EL (cell line): ENCODE measurements around the gene SNRPB.

Experiments used
- DNase-seq: peaks from one replicate; pipeline ENCODE4 v3.0.0-alpha.2; 2016

SNRPB gene

DNA sequence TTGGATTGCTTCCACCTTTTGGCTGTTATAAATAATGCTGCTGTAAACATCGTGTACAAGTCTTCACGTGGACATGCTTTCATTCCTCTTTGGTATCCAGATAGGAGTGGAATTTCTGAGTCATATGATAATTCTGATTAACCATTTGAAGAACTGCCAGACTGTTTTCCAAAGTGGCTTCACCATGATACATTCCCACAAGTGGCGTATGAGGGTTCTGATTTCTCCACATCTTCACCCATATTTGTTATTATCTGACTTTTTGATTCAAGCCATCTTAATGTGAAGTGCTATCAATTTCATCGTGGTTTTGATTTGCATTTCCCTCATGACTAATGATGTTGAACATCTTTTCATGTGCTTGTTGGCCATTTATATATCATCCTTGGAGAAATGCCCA, 2.9 kb upstream of the SNRPB start:
- peak; percentile 90 for DNase-seq

DNA sequence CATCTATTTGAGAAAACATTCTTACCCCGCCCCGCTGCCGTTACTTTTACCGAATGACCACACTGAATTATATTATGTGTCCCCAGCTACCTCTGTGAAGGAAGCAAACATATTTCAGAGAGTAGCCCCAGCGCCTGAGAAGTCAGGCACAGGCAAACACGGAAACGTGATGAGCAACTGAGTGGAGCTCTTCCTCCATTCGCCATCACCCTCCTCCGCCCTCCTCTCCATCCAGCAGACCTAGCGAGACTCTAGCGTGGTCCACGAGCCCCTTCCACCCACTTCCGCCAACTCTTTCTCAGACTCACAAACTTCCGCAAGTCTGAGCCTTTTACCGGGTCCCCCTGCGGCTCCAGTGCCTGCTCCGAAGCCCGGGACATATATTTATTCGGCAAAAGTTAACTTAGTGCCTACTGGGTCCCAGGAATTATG, 582 bp downstream of the SNRPB start:
- peak; percentile 56 for DNase-seq

DNA sequence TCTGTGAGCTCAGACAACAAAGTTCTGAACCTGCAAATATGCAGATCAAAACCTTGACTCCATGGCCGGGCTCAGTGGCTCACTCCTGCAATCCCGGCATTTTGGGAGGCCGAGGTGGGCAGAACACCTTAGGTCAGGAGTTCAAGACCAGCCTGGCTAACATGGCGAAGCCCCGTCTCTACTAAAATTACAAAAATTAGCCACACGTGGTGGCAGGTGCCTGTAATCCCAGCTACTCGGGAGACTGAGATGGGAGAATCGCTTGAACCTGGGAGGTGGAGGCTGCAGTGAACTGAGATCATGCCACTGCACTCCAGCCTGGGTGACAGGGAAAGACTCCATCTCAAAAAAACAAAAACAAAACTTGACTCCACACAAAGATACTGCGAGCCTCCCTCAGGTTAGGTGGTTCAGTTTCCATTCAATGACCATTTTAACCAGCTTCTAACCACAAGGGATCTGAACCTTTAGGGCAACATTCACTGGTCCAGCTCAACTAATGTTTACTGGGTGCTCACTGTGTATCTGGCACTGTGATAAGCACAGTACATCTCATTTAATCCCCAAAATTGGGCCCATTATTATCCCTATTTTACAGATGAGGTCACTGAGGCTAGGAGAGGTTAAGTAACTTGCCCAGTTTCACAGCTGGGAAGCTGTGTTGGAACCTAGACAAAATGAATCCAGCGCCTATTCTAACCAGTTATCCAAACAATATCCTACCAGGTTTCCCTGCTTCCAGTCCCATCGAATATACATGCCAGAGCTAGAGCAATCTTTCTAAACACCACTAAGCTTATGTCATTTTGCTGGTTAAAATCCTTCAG, 1.8 kb downstream of the SNRPB start:
- no peak for DNase-seq

DNA sequence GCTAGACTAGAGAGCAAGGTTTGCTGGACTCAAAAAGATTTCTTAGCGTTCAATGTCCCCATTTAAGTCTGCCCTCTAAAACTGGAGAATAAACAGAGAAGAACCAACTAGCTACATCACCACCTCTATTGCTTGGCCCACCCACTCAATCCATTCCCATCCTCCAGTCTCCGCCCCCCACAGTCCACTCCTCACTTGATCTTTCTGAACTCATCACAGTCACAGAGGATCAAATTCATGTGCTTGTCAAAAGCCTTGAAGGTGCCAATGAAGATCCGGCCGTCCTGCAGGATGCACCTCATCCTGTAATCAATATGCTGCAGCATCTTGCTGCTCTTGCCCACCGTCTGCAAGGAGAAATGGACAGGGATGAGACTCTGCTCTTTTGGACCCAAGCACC, 3.2 kb downstream of the SNRPB start:
- no peak for DNase-seq

DNA sequence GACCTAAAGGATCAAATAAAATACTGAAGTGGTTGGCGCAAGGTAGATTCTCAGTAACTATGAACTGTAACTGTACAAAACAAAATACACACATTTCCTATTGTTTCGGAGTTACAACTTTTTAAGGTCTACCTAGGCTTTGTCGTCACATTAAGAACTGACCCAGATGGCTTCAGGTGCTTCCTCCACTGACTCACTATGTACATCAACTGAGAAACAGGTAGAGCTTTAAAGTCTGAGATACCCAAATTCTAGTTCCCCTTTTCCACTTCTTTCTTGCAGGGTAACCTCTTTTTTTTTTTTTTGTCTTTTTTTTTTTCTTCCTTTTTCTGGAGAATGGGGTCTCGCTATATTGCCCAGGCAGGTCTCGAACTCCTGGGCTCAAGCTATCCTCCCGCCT, 5.5 kb downstream of the SNRPB start:
- no peak for DNase-seq

DNA sequence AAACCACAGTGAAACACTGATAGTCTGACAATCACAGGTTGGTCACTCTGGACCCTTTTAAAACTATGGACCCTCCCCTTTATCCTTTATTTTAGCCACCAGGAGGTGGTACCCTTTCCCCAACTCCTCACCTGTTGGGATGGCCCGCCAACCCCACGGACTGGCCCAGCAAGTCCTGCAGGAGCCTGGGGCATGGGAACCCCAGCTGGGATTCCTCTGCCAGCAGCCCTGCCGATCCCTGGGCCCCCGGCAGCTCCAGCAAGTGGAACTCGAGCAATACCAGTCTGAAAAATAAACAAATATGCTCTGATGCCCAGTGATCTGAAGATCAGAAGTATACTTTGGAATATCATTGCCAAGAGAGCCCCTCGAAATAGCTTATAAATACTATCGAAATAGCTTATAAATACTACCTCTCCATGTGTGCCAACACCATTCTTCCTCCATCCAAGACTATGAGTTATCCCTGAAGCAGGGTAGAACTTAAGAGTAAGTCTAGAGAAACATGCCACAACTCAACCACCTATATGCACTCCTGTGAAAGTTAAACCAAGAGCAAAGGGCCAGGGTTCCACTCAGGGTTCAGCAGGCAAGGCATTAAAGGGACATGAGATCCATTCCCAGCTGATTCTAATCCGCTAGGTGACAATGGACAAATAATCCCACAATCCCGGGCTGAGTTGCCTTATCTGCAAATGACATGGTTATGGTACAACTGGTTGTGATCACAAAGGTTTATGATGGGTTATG, 6.8 kb downstream of the SNRPB start:
- DNase-seq = no peak

DNA sequence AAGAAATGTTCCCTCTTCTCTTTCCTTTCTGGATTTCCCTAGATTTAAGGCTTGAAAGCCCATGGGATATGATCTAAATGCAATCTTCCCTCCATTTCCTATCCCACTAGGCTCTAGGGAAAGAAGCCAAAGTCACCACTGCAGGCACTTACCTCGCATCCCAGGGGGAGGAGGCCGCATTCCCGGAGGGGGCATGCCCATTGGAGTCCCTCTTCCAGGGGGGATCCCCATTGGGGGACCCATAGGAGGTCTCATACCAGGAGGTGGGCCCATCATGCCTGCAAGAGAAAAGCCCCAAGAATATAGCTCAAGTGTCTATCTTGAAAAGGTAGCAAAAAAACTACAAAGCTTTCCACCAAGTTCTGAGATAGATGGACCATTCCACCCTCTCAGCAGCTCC, 8.1 kb downstream of the SNRPB start:
- no peak for DNase-seq

DNA sequence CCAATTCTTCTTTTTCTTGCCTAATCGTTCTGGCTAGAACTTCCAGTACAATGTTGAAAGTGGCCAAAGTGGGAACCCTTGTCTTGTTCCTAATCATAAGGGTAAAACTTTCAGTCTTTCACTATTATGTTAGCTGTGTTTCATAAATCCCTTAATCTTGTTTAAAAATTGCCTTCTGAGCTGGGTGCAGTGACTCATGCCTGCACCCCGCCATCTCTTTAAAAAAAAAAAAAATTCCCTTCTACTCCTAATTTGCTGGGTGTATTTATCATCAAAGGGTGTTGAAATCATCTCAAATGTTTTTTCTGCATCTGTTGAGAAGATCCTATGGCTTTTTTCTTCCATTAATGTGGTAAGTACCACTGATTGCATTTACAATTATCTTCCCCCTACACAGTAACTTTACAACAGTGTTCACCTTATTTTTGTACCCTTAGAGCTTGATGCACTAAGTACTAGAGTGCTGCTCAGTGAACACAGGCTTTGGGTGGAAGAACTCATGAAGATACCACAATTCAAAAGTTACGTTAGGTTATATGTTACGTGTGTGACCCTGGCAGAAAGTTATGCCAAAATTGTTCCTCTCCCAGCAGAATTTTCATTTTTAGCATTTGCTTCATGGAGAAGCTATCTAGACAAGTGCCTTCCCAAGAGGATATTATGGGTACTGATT, 9.7 kb downstream of the SNRPB start:
- DNase-seq = no peak

DNA sequence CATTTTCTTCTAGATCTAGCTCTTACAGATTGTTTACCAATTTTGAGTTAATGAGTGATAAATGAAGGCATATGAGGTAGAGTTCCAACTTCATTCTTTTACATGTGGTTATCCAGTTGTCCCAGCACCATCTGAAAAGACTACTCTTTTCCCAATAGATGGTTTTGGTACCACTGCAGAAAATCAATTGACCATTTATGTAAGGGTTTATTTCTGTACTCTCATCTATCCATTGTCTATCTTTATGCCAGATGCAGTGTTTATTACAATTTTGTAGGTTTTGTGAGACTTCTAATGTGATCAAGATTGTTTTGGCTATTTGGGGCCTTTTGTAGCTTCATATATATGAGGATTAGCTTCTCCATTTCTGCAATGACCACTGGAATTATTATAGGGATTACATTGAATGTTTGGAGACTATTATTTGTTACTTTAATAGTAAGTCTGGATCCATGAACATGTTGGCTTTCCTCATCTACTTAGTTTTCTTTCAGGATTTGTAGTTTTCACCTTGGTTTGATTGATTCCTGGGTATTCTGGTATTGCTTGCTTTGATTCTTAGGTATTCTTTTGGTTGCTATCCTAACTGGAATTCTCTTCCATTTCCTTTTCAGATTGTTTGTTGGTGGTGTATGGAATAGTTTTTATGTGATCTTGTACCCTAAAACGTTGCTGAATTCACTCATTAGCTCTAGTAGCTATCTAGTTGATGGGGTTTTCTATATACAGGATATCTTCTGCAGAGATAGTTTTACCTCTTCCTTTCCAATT, 10.4 kb downstream of the SNRPB start:
- no peak for DNase-seq

DNA sequence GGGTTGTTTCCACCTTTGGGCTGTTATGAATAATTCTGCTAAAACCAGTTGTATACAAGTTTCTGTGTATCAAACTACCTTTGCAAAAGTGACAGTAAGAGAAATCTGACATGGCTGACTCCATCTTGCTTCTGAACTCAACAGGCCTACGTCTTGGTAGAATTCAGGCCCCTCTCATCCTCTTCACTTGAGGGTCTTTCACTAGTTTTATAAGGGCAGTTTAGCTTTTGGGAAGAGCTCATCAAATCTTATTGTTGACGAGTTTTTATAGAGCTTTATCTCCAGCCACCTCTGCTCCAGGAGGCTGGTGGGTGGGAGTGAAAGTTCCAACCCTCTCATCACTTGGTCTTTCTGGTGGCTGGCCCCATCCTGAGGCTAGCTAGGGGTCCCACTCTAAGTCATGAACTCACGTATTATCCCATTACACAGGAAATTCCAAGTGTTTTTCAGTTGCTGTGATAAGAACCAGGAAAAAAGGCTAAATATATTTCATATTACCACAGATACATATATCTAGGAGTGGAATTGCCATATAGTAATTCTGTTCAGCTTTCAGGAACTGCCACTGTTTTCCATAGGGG, 11.6 kb downstream of the SNRPB start:
- no peak for DNase-seq

DNA sequence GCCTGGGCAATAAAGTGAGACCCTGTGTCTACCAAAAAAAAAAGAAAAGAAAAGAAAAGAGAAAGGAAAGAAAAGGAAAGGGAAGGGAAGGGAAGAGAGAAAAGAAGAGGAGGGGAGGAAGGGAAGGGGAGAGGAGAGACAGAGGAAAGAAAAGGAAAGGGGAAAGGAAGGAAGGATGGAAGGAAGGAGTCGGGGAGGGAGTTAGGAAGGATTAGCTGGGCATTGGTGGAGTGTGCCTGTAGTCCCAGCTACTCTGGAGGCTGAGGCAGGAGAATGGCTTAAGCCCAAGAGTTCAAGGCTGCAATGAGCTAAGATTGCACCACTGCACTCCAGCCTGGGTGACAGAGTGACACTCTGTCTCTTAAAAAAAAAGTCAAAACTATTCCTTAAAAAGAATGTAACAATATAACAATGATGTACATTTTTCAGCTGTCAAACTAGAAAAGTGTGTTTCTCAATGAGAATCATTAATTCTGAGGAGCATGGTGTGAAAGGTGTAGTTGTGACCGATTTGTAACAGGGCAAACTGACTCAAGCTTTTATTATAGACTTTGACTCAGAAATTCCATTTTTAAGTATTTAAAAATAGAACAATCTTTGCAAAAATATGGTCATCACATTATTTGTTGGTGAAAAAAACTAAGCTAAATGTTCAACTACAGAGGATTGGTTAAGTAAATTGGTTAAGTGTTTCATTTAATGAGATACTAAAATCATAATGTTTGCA, 14.7 kb downstream of the SNRPB start:
- DNase-seq = no peak

DNA sequence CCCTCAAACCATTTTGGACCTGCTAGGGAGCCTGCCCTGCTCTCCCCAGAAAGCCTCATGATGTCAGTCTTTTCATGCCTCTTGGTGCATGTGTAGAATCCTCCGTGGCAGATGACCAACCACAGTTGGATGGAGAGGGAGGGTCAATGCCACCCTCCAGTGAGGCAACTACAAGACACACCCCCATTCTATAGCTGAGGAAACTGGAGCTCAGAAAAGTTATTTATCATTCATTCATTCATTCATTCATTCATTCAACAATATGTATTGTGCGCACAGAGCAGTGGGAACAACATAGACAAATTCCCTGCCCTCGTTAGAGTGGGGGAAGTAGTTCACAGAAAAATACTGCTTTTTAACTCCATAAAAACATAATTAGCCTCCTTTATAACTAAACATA, 16.8 kb downstream of the SNRPB start:
- no peak for DNase-seq

DNA sequence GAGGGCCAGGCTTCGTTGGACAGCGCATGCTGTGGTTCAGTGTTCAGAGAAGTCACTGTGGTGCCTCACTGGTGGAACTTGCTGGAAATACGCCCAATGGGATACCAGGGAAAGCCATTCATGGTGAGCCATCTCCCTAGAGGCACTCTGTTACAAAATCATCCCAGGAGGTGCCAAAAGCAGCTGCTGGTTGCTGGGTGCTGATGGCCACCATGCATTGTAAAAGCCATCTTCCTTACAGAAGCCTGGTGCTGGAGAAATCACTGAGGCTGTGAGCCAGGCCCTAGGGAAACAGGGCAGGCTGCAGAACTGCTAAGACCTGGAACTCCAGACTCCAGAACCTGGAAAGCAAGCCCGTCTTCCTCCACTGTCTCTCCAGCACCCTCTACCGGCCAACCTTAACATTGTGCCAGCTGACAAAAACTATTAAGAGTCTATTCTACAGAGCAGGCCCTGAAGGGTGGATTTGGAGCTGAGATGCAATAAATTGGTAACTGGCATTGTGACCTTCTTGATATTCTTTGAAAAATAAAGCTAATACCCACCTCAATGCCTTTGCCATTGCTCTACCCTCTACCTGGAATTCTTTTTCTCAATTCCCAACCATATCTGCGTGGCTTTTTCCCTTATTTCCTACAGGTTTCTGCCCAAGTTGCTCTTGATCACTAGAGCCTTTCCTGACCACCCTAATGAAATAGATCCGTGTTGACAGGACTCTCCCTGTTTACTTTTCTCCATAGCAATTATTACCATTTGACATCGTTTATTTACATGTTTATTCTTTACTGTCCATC, 18.5 kb downstream of the SNRPB start:
- DNase-seq = peak; percentile 75

DNA sequence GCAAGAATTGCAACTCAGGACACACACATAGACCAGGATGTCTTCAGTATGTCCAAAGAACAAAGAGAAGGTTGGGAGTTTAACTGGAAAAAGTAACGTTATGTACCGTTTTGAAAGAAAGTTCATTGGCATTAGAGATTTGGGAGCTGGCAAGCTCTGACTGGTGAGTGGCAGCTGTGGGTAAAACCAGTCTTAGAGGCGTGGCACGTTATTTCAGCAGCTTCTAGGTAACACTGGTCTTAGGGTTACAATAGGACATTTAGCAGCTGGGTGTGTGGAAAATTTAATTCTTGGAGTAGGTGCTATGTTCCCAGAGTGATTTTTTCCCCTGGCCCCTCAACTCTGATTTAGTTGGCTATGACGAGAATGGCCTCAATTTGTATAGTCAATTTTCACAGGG, 19.2 kb downstream of the SNRPB start:
- DNase-seq = no peak

DNA sequence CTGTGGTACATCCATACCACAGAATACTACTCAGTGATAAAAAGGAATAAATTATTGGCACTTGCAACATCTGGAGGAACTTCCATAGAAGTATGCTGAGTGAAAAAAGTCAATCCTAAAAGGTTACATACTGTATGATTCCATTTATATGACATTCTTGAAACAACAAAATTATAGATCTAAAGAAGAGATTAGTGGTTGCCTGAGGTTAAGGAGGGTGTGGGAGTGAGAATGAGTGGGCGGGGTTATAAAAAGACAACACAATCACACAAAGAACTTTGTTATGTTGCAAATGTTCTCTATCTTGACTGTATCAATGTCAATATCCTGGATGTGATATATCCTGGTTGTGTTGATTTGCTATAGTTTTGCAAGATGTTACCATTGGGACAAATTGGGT, 21.2 kb downstream of the SNRPB start:
- no peak for DNase-seq

DNA sequence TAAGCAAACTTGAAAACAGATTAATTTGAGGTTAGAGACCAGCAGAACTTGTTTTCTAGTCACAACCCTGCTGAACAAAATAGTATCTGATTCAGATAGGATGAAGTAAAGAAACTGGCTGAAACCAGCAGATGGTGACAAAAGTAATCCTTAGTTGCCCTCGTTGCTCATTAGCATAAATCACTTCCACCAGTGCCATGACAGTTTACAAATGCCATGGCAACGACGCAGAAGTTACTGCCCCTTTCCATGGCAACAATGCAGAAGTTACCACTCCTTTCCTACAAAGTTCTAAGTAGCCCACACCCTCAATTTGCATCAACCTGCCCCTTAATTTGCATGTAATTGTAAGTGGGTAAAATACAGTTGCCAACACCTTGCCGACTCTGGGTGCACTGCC, 23.7 kb downstream of the SNRPB start:
- no peak for DNase-seq

DNA sequence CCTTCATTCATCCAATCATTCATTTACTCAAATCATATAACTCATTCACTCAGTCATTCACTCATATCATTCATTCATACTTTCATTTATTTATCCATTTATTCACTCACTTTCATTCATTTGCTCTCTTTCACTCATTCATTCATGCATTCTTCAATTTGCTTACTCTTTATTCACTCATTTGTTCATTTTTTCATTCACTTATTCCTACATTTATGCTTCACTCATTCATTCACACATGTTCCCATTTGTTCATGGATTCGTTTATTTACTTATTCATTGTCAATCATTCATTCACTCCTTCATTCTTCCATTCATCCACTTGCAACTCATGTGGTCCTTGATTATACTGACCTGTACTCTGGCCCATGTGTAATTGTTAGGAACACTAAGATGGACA, 39.4 kb downstream of the SNRPB start:
- DNase-seq = no peak

DNA sequence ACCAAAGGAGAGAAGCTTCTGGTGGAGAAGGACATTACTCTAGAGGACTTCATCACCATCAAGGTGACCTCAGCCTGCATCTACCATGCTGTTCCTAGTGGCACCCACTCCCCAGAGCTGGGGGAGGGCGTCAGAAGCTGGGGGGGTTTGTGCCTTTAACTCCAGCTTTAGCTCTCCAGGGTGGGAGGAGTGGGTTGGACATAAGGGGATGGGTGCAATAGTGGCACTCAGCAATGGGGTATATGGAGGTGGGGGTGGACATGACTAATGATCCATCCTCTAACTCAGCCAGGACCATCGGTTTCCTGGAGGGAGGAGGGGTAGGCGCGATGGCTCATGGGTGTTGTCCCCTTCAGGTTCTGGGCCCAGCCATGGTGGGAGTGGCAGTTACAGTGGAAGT, 40.1 kb downstream of the SNRPB start:
- DNase-seq = no peak

DNA sequence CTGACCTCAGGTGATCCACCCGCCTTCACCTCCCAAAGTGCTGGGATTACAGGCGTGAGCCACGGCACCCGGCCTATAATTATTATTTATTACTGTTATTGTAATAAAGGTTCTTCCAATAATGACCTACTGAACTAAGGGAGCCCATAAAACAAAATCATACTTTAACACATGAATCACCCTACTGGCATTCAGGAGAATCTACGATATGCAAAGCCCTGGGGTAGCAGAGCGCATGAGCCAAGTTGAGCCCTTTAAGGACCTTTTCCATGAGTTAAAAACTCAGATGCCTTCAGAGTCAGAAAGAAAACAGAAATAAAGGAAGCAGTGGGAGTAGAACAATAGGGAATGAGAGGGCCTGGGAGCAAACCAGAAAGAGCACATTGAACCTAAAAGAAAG, 41.5 kb downstream of the SNRPB start:
- peak; percentile 55 for DNase-seq

DNA sequence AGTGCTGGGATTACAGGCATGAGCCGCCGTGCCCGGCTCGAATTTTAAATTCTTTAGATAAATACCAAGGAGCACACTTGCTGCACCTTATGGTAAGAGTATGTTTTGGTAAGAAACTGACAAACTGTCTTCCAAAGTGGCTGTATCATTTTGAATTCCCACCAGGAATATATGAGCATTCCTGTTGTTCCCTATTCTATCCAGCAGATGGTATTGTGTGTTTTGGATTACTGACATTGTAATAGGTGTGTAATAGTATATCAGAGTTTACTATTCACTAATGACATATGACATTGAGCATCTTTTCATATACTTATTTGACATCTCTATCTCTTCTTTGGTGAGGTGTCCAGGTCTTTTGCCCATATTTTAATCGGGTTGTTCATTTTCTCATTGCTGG, 49.3 kb downstream of the SNRPB start:
- no peak for DNase-seq

DNA sequence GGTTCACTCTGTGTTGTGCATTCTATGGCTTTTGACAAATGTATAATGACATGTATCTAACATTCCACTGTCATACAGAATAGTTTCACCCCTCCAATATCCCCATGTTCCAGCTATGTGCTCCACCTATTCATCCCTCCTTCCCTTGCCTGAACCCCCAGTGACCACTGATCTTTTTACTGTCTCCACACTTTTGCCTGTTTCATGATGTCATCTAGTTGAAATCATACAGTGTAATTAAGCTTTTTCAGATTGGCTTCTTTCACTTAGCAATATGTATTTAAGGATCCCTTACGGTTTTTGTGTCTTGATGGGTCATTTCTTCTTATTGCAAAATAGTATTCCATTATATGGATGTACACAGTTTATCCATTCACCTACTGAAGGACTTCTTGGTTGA, 50.1 kb downstream of the SNRPB start:
- no peak for DNase-seq
